ENCODE data around the gene MRPL49. TPM values are rescaled to one million over a fixed set of nuclear protein-coding genes. Genes with fewer than 3 reads are reported as not detected.
A peak's percentile ranks its signal among the peaks of the same experiment; 100 is the strongest.

Gene MRPL49
- total and polyA plus RNA-seq, 9 of the 15 experiments (the other 6 are each of a cell fraction or from before 2014, with no cell fraction given), result 74.3 to 132 (median 91.2) TPM

GRCh38 chr11:65112546-65113360 is 9.4 kb upstream of the MRPL49 start (continued):
- TF ChIP-seq, protein P1, sequence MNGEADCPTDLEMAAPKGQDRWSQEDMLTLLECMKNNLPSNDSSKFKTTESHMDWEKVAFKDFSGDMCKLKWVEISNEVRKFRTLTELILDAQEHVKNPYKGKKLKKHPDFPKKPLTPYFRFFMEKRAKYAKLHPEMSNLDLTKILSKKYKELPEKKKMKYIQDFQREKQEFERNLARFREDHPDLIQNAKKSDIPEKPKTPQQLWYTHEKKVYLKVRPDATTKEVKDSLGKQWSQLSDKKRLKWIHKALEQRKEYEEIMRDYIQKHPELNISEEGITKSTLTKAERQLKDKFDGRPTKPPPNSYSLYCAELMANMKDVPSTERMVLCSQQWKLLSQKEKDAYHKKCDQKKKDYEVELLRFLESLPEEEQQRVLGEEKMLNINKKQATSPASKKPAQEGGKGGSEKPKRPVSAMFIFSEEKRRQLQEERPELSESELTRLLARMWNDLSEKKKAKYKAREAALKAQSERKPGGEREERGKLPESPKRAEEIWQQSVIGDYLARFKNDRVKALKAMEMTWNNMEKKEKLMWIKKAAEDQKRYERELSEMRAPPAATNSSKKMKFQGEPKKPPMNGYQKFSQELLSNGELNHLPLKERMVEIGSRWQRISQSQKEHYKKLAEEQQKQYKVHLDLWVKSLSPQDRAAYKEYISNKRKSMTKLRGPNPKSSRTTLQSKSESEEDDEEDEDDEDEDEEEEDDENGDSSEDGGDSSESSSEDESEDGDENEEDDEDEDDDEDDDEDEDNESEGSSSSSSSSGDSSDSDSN (IDR thresholded peaks at IDR 0.05; ENCODE audit: borderline replicate concordance in 1 of 2, low read depth in 2 of 2, low read length in 2 of 2), result peak; percentile 44 to 48; a peak in 1 of 4 replicates
- TF ChIP-seq, protein P2, sequence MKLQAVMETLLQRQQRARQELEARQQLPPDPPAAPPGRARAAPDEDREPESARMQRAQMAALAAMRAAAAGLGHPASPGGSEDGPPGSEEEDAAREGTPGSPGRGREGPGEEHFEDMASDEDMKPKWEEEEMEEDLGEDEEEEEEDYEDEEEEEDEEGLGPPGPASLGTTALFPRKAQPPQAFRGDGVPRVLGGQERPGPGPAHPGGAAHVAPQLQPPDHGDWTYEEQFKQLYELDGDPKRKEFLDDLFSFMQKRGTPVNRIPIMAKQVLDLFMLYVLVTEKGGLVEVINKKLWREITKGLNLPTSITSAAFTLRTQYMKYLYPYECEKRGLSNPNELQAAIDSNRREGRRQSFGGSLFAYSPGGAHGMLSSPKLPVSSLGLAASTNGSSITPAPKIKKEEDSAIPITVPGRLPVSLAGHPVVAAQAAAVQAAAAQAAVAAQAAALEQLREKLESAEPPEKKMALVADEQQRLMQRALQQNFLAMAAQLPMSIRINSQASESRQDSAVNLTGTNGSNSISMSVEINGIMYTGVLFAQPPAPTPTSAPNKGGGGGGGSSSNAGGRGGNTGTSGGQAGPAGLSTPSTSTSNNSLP (IDR thresholded peaks at IDR 0.05; ENCODE audit: borderline replicate concordance, low read depth, low read length), result no peak
- TF ChIP-seq ZNF175 (CRISPR knock-in tag; IDR thresholded peaks at IDR 0.05; ENCODE audit: low read depth), result no peak
- TF ChIP-seq HOMEZ (CRISPR knock-in tag; IDR thresholded peaks at IDR 0.05), result no peak
- TF ChIP-seq ZKSCAN1 (IDR thresholded peaks at IDR 0.05; ENCODE audit: low read depth, low read length), result no peak
- TF ChIP-seq ID3 (CRISPR knock-in tag; IDR thresholded peaks at IDR 0.05), result no peak
- no peak; the same call in 1 of the 2 replicates for TF ChIP-seq ID3 (tag; IDR thresholded peaks at IDR 0.05)
- TF ChIP-seq ZNF445 (CRISPR knock-in tag; IDR thresholded peaks at IDR 0.05; ENCODE audit: low read depth), result no peak
- TF ChIP-seq EGR1 (conservative IDR thresholded peaks at IDR 0.05), result no peak
- no peak for TF ChIP-seq KLF16 (IDR thresholded peaks at IDR 0.05)
- TF ChIP-seq ESRRB (CRISPR knock-in tag; IDR thresholded peaks at IDR 0.05; ENCODE audit: borderline replicate concordance), result no peak
- TF ChIP-seq ZBTB17 (CRISPR knock-in tag; IDR thresholded peaks at IDR 0.05), result no peak
- no peak for TF ChIP-seq MLX (CRISPR knock-in tag; conservative IDR thresholded peaks at IDR 0.05)
- peak; percentile 66 for TF ChIP-seq PCBP1 (IDR thresholded peaks at IDR 0.05; ENCODE audit: low read depth, low read length, poor library complexity, severe bottlenecking)
- TF ChIP-seq POLR2AphosphoS5 (IDR thresholded peaks at IDR 0.05; ENCODE audit: control insufficient read depth, insufficient read depth, low read depth, low read length), result no peak
- TF ChIP-seq ZNF146 (CRISPR knock-in tag; IDR thresholded peaks at IDR 0.05; ENCODE audit: unreplicated experiment), result no peak
- TF ChIP-seq GABPB2 (CRISPR knock-in tag; conservative IDR thresholded peaks at IDR 0.05), result no peak
- no peak; the same call in 1 of the 2 replicates for TF ChIP-seq ZNF444 (CRISPR knock-in tag; IDR thresholded peaks at IDR 0.05)
- TF ChIP-seq ZNF764 (CRISPR knock-in tag; IDR thresholded peaks at IDR 0.05; ENCODE audit: low read depth), result no peak
- TF ChIP-seq ZNF507 (tag; conservative IDR thresholded peaks at IDR 0.05), result no peak
- peak; percentile 77 for TF ChIP-seq MTA1 (IDR thresholded peaks at IDR 0.05; ENCODE audit: borderline replicate concordance)
